HG02938 (cell line): ENCODE results near the gene HJURP.

Experiments used
- ATAC-seq: cut with Tn5 transposase; IDR thresholded peaks from one replicate; pipeline ENCODE4 v1.9.1; 2021; ENCODE audit warnings: mild to moderate bottlenecking, moderate library complexity; ENCODE audit not compliant: unreplicated experiment

The HJURP gene

DNA sequence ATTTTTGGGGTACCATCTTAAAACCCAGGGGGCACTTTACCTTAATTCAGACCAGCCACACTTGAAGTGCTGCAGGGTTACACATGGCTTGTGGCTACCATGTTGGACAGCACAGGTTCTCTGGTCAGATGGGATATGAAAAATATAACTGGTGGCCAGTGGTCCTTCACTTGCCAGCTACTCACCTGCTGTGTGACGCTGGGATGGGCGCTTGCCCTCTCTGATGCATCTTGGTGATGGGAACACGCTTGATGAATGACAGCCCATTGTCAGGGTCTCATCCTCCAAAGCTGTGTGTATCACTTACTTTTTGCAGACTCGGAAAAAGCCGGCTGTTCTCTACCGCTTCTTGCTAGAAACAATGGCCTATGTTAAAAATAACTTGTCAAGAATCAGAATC is 22.5 kb downstream of the HJURP start:
- ATAC-seq: no peak

- ATAC-seq: no peak
Observed at GRCh38 chr2:233831011-233831721, 23.2 kb downstream of the HJURP start.

GRCh38 chr2:233830111-233830802 is 24.1 kb downstream of the HJURP start:
- ATAC-seq: no peak

DNA sequence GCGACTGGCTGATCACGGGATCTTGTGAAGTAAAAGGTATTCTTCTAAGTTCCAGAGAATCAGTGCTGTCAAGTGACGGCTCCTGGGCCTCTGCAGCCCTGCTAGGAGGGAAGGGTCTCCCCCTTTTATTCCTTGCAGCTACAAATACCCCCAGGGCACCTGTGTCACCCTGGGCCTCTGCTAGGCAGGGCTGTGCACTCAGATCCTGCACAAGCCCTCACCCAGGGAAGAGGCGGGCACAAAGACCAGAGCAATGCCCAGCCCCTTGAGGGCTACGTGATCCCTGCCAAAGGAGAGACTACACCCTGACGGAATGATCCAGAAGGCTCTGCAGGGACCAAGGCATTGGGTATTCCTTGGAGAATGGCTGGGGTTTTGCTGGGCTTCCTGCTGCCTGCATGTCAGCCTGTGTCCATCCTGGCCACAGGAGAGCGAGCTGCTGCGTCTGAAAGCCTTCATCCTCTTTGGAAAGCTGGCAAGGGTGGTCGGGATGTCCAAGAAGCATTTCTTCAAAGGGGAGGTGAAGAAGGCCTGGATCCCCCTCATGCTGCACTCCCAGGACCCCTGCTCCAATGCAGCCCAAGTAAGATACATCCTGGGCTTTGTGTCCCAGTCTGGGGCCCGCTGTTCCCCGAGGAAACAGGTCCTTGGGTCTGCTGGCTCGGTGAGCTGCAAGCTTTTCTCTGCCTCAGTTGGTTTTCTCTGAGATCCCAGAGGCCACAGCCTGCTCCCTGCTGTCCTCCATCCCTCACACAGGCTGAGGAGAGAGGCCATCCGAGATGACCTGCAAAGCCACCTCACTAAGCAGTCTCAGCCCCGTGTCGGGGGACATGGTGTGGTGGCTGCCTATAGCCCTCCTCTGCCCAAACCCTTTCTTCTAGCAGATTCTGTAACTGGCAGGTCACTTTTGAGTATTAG is 24.9 kb downstream of the HJURP start:
- ATAC-seq: no peak

DNA sequence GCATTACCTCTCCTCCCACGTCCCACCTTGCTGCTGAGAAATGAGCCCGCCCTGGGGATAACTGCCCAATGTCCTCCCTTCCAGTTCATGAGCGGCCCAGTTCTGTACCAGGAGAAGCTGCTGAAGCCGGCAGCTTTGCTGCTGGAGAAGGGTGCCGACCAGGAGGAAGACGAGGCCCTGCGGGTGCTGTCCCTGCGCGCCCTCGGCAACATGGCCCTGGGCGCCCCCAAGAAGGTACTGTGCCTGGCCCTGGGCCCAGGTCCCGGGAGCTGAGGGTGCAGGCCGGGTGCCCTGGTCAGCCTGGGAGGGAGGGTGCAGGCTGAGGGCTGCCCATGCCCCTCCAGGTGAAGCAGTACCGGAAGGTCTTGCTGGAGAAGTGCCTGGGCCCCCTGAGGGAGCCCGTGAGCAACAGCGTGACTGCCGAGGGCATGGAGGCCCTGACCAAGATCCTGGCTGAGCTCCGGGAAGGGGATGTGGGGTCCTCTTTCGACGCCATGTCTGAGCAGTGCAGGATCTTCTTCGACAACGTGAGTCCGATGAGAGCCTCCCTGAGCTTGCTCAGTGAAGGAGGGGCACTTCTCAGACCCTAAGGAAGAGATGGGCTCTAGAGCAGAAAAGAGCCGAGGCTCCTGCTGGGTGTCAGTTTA is 25.7 kb downstream of the HJURP start:
- no peak for ATAC-seq

- no peak for ATAC-seq
Observed at GRCh38 chr2:233824373-233824772, 30.0 kb downstream of the HJURP start.

GRCh38 chr2:233823731-233824121 is 30.6 kb downstream of the HJURP start:
- no peak for ATAC-seq

- no peak for ATAC-seq
Observed at GRCh38 chr2:233822781-233823730, 31.3 kb downstream of the HJURP start.

GRCh38 chr2:233822101-233822771 is 32.1 kb downstream of the HJURP start:
- ATAC-seq: no peak

GRCh38 chr2:233821709-233822100 is 32.6 kb downstream of the HJURP start:
- ATAC-seq: no peak

- ATAC-seq: no peak
Observed at GRCh38 chr2:233821196-233821595, 33.1 kb downstream of the HJURP start.

DNA sequence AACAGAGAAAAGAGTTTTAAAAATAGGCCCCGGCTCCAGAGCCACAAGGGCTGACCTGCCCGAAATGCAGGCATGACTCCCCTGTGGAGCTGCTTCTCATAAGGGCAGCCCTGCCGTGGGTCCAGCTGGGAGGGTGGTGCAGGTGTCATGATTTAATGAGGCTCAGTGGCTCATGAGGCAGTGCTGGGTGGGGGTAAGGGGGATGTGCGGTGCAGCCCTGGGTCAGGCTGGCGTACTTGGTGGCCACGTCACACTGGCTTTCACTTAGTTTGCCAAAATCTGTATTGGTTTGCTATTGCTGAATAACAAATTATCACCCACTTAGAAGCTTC is 33.6 kb downstream of the HJURP start:
- no peak for ATAC-seq

DNA sequence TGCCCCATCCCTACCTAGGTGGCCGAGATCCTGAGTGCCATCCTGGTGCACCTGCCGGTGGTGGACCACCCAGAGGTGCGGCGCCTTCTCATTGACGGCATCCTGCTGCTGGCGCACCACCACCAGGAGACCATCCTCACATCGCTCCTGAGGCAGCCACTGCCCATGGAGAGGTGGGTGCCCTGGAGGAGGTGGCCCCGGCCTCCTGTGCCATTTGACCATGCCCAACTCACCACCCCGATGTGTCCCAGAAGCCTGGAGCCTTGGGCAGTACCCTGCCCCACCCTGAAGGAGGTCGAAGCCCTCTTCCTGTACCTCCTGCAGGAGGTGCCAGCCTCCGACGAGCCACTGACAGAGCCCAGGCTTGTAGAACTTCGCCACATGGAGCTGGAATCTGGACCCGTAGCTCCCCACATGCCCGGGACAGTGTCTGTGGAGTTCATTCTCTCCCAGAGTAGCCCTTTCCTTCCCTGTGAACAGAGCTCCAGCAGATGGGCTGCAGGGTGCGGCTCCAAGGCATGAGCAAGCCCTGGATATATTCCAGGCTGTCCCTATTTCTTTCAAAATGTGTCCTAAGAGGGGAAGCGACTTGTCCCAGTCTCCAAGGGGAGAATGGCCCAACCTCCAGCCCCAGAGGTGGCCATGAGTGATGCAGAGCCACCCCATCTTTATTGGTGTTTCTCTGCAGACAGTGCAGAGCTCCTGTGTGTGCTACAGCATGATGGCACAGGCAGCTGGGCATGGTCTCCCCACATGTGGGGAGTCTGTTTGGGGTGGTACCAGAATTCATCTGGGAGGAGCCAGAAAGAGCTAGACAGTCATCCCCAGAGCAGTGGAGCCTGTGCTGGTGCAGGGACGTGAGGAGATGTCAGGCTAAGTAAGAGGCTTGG is 34.2 kb downstream of the HJURP start:
- ATAC-seq: no peak

GRCh38 chr2:233818639-233819621 is 35.4 kb downstream of the HJURP start:
- ATAC-seq: no peak

GRCh38 chr2:233817995-233818638 is 36.2 kb downstream of the HJURP start:
- no peak for ATAC-seq

GRCh38 chr2:233817361-233817911 is 36.9 kb downstream of the HJURP start:
- ATAC-seq: no peak

DNA sequence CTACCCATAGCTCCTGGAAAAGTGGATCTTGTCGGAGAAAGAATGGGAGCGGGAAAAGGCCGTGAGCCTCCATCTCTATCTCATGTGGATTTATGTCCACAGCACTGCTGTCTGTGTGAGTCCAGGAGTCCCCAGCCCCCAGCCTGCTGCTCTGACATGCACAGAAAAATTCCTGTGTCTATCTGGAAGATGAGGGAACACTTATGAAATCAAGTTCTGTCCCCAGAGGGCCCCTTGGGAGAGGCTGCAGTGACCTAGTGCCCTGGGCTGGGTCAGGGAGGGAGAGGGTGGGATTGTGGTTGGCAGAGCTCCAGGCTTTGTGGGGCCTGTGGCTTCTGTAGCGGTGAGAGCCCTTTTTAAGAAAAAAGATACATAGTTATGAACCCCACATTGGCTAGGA is 37.6 kb downstream of the HJURP start:
- no peak for ATAC-seq
